Umbilical cord (tissue), 2 donors: ENCODE results near the gene DOCK2. TPM values are rescaled to one million over a fixed set of nuclear protein-coding genes. Genes with fewer than 3 reads are reported as not detected.

Source experiments
- DNase-seq: peaks from one replicate; pipeline ENCODE4 v3.0.0-alpha.2; 2015; ENCODE audit warnings: low spot score
- total RNA-seq: library from RNA; depleted of rRNA; stranded (reverse); fragments of >200 nt; gene quantifications from one replicate; pipeline ENCODE4 v1.2.3, GENCODE V29; 2014; ENCODE audit warnings: low replicate concordance; ENCODE audit not compliant: insufficient read depth

The DOCK2 gene
- total RNA-seq, 1 donor from 2014 or later: 72.5 TPM

- no peak for DNase-seq
Measured at GRCh38 chr5:169688106-169688505, 51.0 kb downstream of the DOCK2 start.

GRCh38 chr5:169691471-169691870, 54.4 kb downstream of the DOCK2 start:
- no peak for DNase-seq

DNA sequence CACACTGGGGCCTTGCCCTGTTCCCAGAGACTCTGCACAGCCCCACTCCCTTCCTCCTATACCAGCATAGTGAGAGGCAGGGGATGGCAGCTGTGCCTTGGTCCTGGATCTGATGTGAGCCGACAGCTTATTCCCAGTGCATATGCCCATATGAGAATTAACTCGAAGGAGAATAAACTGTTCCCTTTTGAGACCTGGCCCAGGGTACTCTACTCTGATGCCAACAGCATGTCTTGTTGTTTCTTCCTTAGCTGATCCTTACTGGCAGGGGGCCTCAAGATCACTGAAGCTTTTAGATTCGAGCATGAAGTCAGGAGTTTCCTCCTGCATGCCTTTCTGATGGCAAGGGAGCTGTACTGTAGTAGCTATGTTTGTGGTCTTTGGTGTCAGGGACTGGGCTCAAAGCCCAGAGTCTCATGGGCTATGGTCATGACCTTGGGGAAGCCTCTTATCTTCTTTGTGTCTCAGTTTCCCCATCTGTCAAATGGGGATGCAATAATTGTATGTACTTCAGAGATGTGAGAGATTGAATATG, 57.1 kb downstream of the DOCK2 start:
- no peak for DNase-seq

GRCh38 chr5:169695025-169695625, 58.0 kb downstream of the DOCK2 start:
- DNase-seq: no peak

GRCh38 chr5:169695919-169696490, 58.9 kb downstream of the DOCK2 start:
- DNase-seq: peak; percentile 33

DNA sequence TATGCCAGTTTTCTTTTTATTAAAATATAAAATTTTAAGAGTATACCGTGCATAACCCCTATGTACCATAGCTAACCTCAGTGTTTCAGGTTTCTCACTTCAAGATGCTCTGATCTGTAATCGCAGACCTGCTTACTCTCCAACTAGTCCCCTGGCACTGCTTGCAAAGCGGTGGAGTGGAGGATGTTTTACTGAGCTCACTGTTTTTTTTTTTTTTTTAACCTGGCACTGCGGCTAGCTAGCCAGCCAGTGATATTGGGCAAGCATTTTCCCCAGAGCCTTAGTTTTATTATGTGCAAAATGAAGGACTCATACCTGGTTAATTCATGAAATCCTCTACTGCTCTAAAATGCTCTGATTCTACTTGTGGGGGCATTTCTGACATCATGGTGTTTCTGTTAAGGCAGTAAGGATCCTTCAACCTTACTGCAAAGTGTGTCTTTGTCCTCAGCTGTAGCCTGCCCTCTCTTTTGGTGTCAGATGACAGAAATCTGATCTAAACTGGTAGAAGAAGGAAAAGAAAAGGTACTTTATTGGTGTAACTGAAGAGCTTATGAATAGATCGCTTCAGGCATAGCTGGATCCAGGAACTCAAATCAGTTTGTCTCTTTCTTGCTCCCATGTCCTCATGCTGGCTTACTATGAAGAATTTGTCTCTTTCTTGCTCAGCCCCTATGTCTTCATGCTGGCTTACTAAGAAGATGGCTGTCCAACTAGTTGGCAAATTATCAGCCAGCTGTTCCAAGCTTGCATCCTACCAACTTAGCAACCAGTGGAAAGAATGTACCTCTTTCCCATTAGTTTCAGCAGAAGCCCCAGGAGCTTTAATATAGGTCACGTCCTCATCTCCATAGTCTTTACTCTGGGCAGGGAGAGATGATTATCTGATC, 59.8 kb downstream of the DOCK2 start:
- no peak for DNase-seq

DNA sequence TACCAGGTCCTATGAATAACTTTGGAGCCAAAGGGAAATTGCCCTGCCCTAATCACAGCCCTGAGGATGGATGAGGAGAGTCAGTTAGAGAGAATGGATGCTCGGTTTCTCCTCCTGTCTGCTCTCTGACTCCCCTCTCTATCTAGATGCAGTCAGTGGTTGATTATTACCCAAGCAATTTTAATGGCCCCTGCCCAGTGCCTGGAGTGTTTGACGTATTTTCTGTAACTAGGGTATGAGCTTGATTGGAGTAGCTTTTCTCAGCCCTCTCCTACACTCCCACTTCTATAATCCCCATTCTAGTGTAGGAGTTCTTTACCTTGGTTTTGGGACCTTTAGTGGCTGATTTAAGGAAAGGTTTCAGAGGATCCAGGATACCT, 60.4 kb downstream of the DOCK2 start:
- DNase-seq: no peak

DNA sequence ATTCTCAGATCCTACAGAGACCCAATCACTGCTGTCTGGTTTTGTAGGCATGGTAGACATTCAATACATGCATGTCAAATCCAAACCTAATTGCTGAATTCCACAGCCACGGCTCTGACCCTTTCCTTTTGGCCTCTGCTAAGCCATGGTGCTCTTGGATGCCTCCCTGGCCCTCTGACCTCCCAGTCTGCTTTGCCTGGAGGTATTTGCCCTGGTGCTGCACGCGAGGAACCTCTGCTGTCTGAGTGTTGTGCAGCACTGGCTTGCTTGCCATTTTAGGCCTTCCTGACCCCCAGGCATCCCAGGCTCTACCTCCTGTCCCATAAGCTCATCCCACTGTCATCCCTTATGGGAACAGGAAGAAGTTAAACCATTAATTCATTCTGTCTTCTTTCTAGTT, 60.9 kb downstream of the DOCK2 start:
- DNase-seq: no peak

DNA sequence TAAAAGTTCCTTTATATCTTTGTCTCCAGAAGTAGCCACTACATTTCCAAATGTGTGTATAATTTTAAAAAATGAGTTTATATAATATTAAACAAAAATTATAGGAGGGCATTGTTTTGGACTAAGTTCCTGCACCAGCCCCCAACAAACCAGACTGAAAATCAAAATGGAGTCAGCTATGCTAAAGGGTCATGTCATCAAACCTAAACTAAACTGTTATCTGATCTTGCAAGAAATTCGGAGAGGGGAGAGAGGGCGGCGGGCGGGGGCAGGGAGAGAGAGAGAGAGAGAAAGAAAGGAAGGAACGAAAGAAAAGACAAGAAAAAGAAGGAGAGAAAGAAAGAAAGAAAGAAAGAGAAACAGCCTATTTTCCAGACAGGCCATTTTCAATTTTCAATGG, 63.5 kb downstream of the DOCK2 start:
- DNase-seq: no peak

DNA sequence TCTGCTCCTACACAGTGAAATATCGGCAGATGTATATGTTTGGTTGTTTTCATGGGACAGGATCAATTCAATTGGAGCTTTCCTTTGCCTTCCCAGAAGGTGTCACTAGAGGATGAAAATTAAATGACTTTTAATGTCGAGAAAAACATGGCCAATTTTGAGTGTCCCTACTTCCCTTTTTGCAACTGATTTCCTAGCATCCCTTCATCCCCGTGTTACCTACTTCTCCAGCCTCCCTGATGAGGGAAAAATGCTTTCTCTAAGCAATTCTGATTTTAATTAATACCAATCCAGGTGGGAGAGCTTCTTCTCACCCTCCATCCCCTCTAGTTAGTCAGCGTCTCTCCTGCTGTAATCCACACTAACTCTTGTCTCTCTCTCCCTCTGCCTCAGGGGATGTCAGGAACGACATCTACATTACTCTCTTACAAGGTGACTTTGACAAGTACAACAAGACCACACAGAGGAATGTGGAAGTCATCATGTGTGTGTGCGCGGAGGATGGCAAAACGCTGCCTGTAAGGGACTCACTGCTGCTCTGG, 64.9 kb downstream of the DOCK2 start:
- DNase-seq: peak; percentile 48

DNA sequence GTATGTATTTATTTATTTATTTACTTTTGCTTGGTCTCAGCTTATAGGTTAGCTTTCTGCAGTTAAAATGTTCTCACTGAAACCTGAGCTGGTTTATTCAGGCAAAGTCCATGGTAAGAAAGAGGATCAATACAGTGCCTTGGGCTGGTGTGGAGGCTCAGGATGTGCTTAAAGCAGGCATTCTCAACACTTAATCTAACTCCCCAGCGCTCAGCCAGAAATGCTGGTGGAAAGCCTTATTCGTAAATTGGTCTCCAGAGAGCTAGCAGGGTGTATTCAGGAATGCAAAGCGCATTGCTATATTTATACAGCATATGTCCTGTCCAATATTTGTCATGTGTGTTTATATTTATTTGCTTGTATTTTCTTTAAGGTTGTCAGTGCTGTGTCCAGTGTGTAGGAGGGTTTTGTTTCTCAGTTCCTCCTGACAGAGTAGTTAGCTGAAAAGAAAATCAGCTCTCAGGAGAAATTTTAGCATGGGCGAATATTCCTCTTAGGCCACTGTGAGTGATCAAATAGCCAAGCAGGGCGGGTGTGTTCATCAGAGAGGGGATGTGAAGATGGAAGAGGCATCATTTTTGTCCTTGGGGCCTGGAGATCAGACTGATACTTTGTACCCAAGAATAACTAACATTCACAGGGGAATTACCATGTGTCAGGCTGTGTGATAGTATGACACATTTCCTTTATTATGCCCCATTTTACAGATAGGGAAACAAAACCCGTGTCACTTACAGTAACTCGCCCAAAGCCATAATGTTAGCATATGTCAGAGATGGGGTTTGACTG, 65.8 kb downstream of the DOCK2 start:
- DNase-seq: peak; percentile 70

DNA sequence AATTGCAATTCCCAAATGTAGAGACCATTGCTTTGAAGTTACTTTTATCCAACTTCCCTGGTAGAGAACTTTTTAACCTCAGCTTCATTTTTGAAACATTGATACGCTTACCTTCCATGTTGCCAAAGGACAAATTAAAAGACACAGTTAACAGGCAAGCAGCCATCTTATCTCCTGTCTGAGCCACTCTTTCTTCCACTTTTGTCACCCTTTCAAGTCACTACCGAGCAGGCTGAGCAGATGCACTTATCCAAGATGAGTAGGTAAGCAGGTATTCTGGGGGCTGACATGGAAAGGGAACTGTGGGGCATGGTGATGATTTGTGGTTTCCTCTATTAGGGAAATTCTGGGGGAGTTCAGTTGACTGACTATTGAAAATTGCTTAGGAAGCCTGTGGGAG, 66.7 kb downstream of the DOCK2 start:
- no peak for DNase-seq

DNA sequence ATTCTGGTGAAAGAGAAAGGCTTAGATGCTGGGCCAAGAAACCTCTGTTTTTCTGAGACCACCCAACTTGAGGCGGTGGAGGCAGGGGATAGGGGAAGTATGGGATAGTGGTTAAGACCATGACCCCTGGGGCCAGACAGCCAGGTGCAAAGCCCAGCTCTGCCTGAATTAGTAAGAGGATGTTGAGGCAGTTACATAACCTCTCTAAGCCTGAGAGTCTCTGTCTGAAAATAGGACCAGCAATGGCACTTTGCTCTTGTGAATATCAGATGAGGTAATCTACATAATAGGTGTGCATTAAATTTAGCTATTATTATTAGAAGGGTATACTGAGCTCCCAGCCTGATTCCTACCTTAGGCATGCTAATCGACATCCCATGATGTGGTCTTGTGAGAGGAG, 68.2 kb downstream of the DOCK2 start:
- DNase-seq: no peak

- peak; percentile 85 for DNase-seq
Measured at GRCh38 chr5:169706071-169706470, 69.0 kb downstream of the DOCK2 start.

DNA sequence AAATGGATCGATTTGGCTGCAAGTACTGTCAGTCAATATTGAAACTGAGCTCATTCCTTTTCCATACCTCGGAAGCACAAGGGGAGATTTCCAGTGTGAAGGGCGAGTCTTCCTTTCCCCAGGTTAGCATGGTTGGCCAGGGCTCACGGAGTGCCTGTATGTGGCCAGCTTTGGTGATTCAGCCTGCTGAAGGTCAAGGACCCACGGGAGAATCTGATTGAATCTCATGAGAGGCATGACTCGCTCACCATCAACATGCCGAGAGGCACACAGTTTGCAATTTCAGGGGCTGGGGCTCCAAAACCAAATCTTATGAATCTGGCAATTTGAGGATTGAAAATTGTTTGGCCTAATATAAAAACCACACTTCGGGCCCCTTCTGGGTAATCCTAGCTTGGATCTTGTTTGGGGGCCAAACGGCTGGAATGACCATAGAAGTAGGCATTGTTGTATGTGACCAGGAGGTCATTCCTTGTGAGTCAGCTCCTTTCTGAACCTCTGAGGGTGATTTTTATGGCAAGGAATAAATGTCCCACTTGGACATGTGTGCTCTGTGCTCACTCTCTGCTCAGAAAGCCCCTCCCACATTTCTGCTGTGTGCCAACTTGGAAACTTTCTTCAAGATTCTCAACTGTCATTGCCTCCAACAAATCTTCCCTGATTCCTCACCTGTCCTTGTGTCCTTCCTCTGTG, 69.8 kb downstream of the DOCK2 start:
- DNase-seq: no peak

DNA sequence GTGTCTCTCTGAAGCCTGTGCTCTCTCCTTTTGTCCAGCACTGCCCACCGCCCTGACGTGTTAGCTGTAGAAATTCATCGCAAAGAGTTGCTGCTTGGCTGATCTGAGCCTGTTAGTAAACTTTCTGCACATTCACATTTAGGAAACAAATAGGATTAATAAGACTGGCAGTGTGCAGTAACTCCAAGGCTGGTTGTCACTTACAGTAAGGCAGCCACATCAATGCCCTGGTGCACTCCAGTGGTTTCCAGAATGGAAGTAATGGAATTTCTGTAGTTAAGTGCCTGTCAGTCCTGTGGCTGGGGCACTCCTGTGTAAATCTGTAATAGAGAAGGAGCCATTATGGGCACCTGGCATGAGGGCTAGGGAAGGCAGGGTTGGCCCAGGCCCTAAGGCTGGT, 70.6 kb downstream of the DOCK2 start:
- DNase-seq: no peak

GRCh38 chr5:169710675-169711074, 73.6 kb downstream of the DOCK2 start:
- DNase-seq: no peak

GRCh38 chr5:169711551-169712225, 74.6 kb downstream of the DOCK2 start:
- no peak for DNase-seq

DNA sequence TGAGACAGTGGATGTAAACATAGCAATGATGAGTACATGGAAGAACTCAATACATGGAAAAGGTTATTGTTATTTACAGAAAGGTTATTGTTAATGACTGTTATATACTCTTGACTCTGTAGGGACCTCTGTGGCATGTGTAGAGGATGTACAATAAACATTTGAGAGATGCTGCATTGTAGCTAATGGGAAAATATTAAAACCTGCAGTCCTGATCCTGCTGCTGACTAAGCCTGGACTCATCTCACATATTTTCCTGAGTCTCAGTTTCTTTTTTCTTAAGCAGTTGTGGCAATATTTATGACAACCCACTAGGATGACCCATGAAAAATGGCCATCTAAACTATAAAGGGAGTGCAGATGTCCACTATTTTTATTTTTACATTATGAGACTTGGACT, 75.4 kb downstream of the DOCK2 start:
- DNase-seq: no peak

- DNase-seq: peak; percentile 35
Measured at GRCh38 chr5:169716287-169716686, 79.2 kb downstream of the DOCK2 start.
